ENCODE results near the gene DLG2.
"Not testable (repeated sequence)": the region's sequence is repeated elsewhere in the genome, so short reads cannot be mapped to it uniquely, and the experiment has no call there.

DLG2 gene

GRCh38 chr11:83625336-83625735 lies 2001.8 kb downstream of the DLG2 start:
- no peak for DNase-seq (ENCODE audit: low read depth)

- no peak for DNase-seq (ENCODE audit: low read depth)
These were observed 2009.5 kb downstream of the DLG2 start for GRCh38 chr11:83617671-83618070.

GRCh38 chr11:83613767-83614121 lies 2013.4 kb downstream of the DLG2 start:
- DNase-seq (ENCODE audit: low read depth) = no peak

- no peak for DNase-seq (ENCODE audit: low read depth)
These were observed 2014.0 kb downstream of the DLG2 start for GRCh38 chr11:83612891-83613766.

- no peak for DNase-seq (ENCODE audit: low read depth)
These were observed 2015.5 kb downstream of the DLG2 start for GRCh38 chr11:83611600-83611999.

- no peak for DNase-seq (ENCODE audit: low read depth)
These were observed 2016.1 kb downstream of the DLG2 start for GRCh38 chr11:83611031-83611430.

- no peak for DNase-seq (ENCODE audit: low read depth)
These were observed 2018.0 kb downstream of the DLG2 start for GRCh38 chr11:83609191-83609590.

- DNase-seq (ENCODE audit: low read depth) = no peak
These were observed 2018.6 kb downstream of the DLG2 start for GRCh38 chr11:83608571-83608970.

GRCh38 chr11:83601914-83602527 lies 2025.1 kb downstream of the DLG2 start:
- no peak for DNase-seq (ENCODE audit: low read depth)

GRCh38 chr11:83601201-83601913 lies 2025.8 kb downstream of the DLG2 start:
- DNase-seq (ENCODE audit: low read depth) = no peak

- no peak for DNase-seq (ENCODE audit: low read depth)
These were observed 2026.5 kb downstream of the DLG2 start for GRCh38 chr11:83600661-83601060.

GRCh38 chr11:83599066-83599465 lies 2028.1 kb downstream of the DLG2 start:
- DNase-seq (ENCODE audit: low read depth) = no peak

- not testable (repeated sequence) for DNase-seq (ENCODE audit: low read depth)
These were observed 2039.3 kb downstream of the DLG2 start for GRCh38 chr11:83587797-83588196.

- DNase-seq (ENCODE audit: low read depth) = no peak
These were observed 2043.3 kb downstream of the DLG2 start for GRCh38 chr11:83583757-83584366.

- no peak for DNase-seq (ENCODE audit: low read depth)
These were observed 2052.6 kb downstream of the DLG2 start for GRCh38 chr11:83574519-83574918.

GRCh38 chr11:83572581-83573496 lies 2054.3 kb downstream of the DLG2 start:
- DNase-seq (ENCODE audit: low read depth) = no peak

- no peak for DNase-seq (ENCODE audit: low read depth)
These were observed 2055.8 kb downstream of the DLG2 start for GRCh38 chr11:83571302-83571701.

- DNase-seq (ENCODE audit: low read depth) = no peak
These were observed 2057.9 kb downstream of the DLG2 start for GRCh38 chr11:83569134-83569805.

GRCh38 chr11:83568516-83568915 lies 2058.6 kb downstream of the DLG2 start:
- no peak for DNase-seq (ENCODE audit: low read depth)

- DNase-seq (ENCODE audit: low read depth) = no peak
These were observed 2060.2 kb downstream of the DLG2 start for GRCh38 chr11:83566950-83567349.

- no peak for DNase-seq (ENCODE audit: low read depth)
These were observed 2062.3 kb downstream of the DLG2 start for GRCh38 chr11:83564870-83565269.
